K562 (cell line): ENCODE results near the gene PRF1. TPM values are rescaled to one million over a fixed set of nuclear protein-coding genes. Genes with fewer than 3 reads are reported as not detected.

Experiments used
- ARNT ChIP-seq, 2 experiments: fragments of 450-650 bp; IDR thresholded peaks; 2 replicates each; pipeline ENCODE4 v1.6.1; 2016; ENCODE audit warnings: mild to moderate bottlenecking in 1 of 2
- ATF1 ChIP-seq, 2 experiments: fragments of 450-650 bp in 1 of 2; IDR thresholded peaks; 2 replicates each; pipeline ENCODE4 v1.6.1; 2016; ENCODE audit warnings: missing compliant biosample characterization in 1 of 2, missing genetic modification characterization in 1 of 2
- BCOR ChIP-seq: fragments of 450-650 bp; IDR thresholded peaks from 2 replicates; pipeline ENCODE4 v1.6.1; 2016
- CTBP1 ChIP-seq: fragments of 450-650 bp; IDR thresholded peaks from 2 replicates; pipeline ENCODE4 v1.6.1; 2016; ENCODE audit warnings: borderline replicate concordance
- ETV5 ChIP-seq: sonication (generic); formaldehyde crosslinking; IDR thresholded peaks from 2 replicates; pipeline ENCODE4 v1.4.0; 2020; ENCODE audit warnings: low read depth, mild to moderate bottlenecking, missing genetic modification reagents
- FOXP1 ChIP-seq: sonication (generic); formaldehyde crosslinking; IDR thresholded peaks from 2 replicates; pipeline ENCODE4 v1.8.0; 2022; ENCODE audit warnings: mild to moderate bottlenecking, missing genetic modification reagents
- HDGF ChIP-seq: fragments of 450-650 bp; IDR thresholded peaks from 2 replicates; pipeline ENCODE4 v1.6.1; 2016
- IFI16 ChIP-seq: fragments of 250-450 bp; sonication (Bioruptor Pico); IDR thresholded peaks from 2 replicates; pipeline ENCODE4 v2.1.2; 2022; ENCODE audit warnings: mild to moderate bottlenecking, inconsistent platforms
- MAFF ChIP-seq: IDR thresholded peaks from 2 replicates; pipeline ENCODE4 v1.6.1; 2012; ENCODE audit warnings: low read length, improper control_type of control experiment
- MECOM ChIP-seq: fragments of 250-450 bp; sonication (Bioruptor Pico); IDR thresholded peaks from 2 replicates; pipeline ENCODE4 v1.8.0; 2022; ENCODE audit warnings: inconsistent platforms
- MITF ChIP-seq: IDR thresholded peaks from 2 replicates; pipeline ENCODE4 v1.6.1; 2014; ENCODE audit warnings: antibody characterized with exemption
- NBN ChIP-seq: fragments of 450-650 bp; IDR thresholded peaks from 2 replicates; pipeline ENCODE4 v1.6.1; 2016; ENCODE audit warnings: low read depth, mild to moderate bottlenecking
- NCOA6 ChIP-seq: fragments of 450-650 bp; IDR thresholded peaks from 2 replicates; pipeline ENCODE4 v1.6.1; 2017; ENCODE audit warnings: mild to moderate bottlenecking
- NR2C2 ChIP-seq, 2 experiments: fragments of 200-800 bp in 1 of 2; sonication (Bioruptor generic) in 1 of 2; sonication (generic) in 1 of 2; formaldehyde crosslinking in 1 of 2; IDR thresholded peaks; 2 replicates each; pipeline versions ENCODE4 v1.6.1 to v1.8.0; 2016 to 2022; ENCODE audit warnings: mild to moderate bottlenecking in 1 of 2, missing compliant biosample characterization in 1 of 2, missing genetic modification characterization in 1 of 2, missing genetic modification reagents in 1 of 2
- OTX1 ChIP-seq: fragments of 450-650 bp; formaldehyde crosslinking; IDR thresholded peaks from 2 replicates; pipeline ENCODE4 v1.4.0; 2022; ENCODE audit warnings: mild to moderate bottlenecking
- POLR2H ChIP-seq: IDR thresholded peaks from 2 replicates; pipeline ENCODE4 v1.6.1; 2016; ENCODE audit warnings: missing genetic modification characterization, low read depth, mild to moderate bottlenecking, control low read depth, missing compliant biosample characterization, moderate library complexity
- RBFOX2 ChIP-seq: fragments of 200-400 bp; formaldehyde crosslinking; IDR thresholded peaks from 2 replicates; pipeline ENCODE4 v1.6.1; 2017; ENCODE audit warnings: low read depth, mild to moderate bottlenecking, low read length, moderate library complexity
- RFX7 ChIP-seq: fragments of 250-450 bp; sonication (Bioruptor Pico); IDR thresholded peaks from 2 replicates; pipeline ENCODE4 v1.5.1; 2021; ENCODE audit warnings: mild to moderate bottlenecking
- SIN3A ChIP-seq, 2 experiments: fragments of 150-350 bp in 1 of 2; IDR thresholded peaks; 2 replicates each; pipeline ENCODE4 v1.6.1; 2011 to 2016; ENCODE audit warnings: borderline replicate concordance in 2 of 2, low read depth in 2 of 2, low read length in 2 of 2, mild to moderate bottlenecking in 2 of 2, moderate library complexity in 2 of 2; ENCODE audit not compliant: control insufficient read depth in 1 of 2
- SOX6 ChIP-seq: fragments of 450-650 bp; IDR thresholded peaks from 2 replicates; pipeline ENCODE4 v1.6.1; 2014; ENCODE audit warnings: mild to moderate bottlenecking
- TAF7 ChIP-seq: fragments of 450-650 bp; IDR thresholded peaks from 2 replicates; pipeline ENCODE4 v1.6.1; 2016; ENCODE audit warnings: missing genetic modification characterization, missing compliant biosample characterization
- TBL1XR1 ChIP-seq, 2 experiments: IDR thresholded peaks; 2 replicates each; pipeline ENCODE4 v1.6.1; 2012; ENCODE audit warnings: improper control_type of control experiment in 2 of 2, low read length in 2 of 2, mild to moderate bottlenecking in 1 of 2
- ZC3H11A ChIP-seq: IDR thresholded peaks from 2 replicates; pipeline ENCODE4 v1.6.1; 2012; ENCODE audit warnings: low read depth, low read length, improper control_type of control experiment
- ZFP30 ChIP-seq: fragments of 250-450 bp; sonication (Bioruptor Pico); IDR thresholded peaks from 2 replicates; pipeline ENCODE4 v1.8.0; 2022; ENCODE audit warnings: moderate library complexity, mild to moderate bottlenecking, inconsistent platforms, borderline replicate concordance
- ZNF224 ChIP-seq: sonication (generic); formaldehyde crosslinking; IDR thresholded peaks from 2 replicates; pipeline ENCODE4 v1.8.0; 2022; ENCODE audit warnings: mild to moderate bottlenecking, missing genetic modification reagents
- ZNF696 ChIP-seq: fragments of 250-450 bp; sonication (Bioruptor Pico); conservative IDR thresholded peaks from 2 replicates; pipeline ENCODE4 v1.4.0; 2020; ENCODE audit warnings: mild to moderate bottlenecking, moderate library complexity
- ZNF780A ChIP-seq: fragments of 250-450 bp; sonication (Bioruptor Pico); IDR thresholded peaks from 2 replicates; pipeline ENCODE4 v1.5.0; 2021; ENCODE audit warnings: mild to moderate bottlenecking
- polyA plus RNA-seq, 8 experiments: library from polyadenylated mRNA; depleted of rRNA in 4 of 8; stranded (reverse) in 5 of 8; unstranded in 3 of 8; fragments of >200 nt; fragmentation: Nextera tagmentation in 2 of 8; fragmentation: Illumina TruSeq in 1 of 8; extraction: Ambion mirVana in 2 of 8; extraction: Trizol in 1 of 8; gene quantifications; 2 replicates each; pipeline versions ENCODE4 v1.2.1 to v1.2.3, GENCODE V29; 2011 to 2014; ENCODE audit warnings: inconsistent platforms in 1 of 8, missing spikeins in 1 of 8
- total RNA-seq, 7 experiments: library from RNA; depleted of rRNA in 6 of 7; stranded (reverse); fragments of >200 nt in 6 of 7; fragmentation: Illumina TruSeq in 2 of 7; extraction: Trizol in 2 of 7; gene quantifications; 2 replicates each; pipeline versions ENCODE4 v1.2.1 to v1.2.3, GENCODE V29; 2011 to 2021; ENCODE audit warnings: low replicate concordance in 1 of 7
- TF ChIP-seq, protein P1 (sequence below): sonication (generic); formaldehyde crosslinking; IDR thresholded peaks from 2 replicates; pipeline ENCODE4 v1.8.0; 2022; ENCODE audit warnings: mild to moderate bottlenecking, missing genetic modification reagents, borderline replicate concordance

The PRF1 gene
- total and polyA plus RNA-seq, 9 of the 15 experiments (the other 6 are each of a cell fraction or from before 2014, with no cell fraction given), result 3.8 to 8.6 (median 6.3) TPM

GRCh38 chr10:70619271-70620019 lies 16.9 kb upstream of the PRF1 start (continued):
- TF ChIP-seq TAF7 (tag) (no peak), SIN3A (IDR thresholded peaks at IDR 0.05; ENCODE audit: borderline replicate concordance in 2 of 2, control insufficient read depth in 1 of 2, low read depth in 2 of 2, low read length in 2 of 2) (no peak), OTX1 (CRISPR knock-in tag) (no peak), ZC3H11A (no peak), NR2C2 (CRISPR knock-in tag; IDR thresholded peaks at IDR 0.05) (no peak), NR2C2 (tag; IDR thresholded peaks at IDR 0.05) (no peak), ATF1 (CRISPR knock-in tag; IDR thresholded peaks at IDR 0.05) (no peak), ATF1 (tag; IDR thresholded peaks at IDR 0.05) (no peak), ARNT (IDR thresholded peaks at IDR 0.05) (peak in 1 of 2 experiments; percentile 85; a peak in 1 of 4 replicates), ZNF780A (CRISPR knock-in tag) (no peak), BCOR (peak; percentile 81), MAFF (no peak), MECOM (CRISPR knock-in tag) (no peak), CTBP1 (0 out of 2 replicates have a peak, but pooled peaks have one; percentile 32), IFI16 (no peak), RBFOX2 (no peak), POLR2H (tag) (peak; percentile 73), NCOA6 (no peak), HDGF (no peak), NBN (peak; percentile 48; the same call in 1 of the 2 replicates), RFX7 (no peak), FOXP1 (CRISPR knock-in tag) (no peak), TBL1XR1 (IDR thresholded peaks at IDR 0.05; ENCODE audit: low read length in 2 of 2) (peak in 1 of 2 experiments; percentile 66; a peak in 2 of 4 replicates), SOX6 (peak; percentile 12; the same call in 1 of the 2 replicates), ETV5 (CRISPR knock-in tag) (no peak), ZNF224 (CRISPR knock-in tag) (no peak), MITF (no peak), ZFP30 (CRISPR knock-in tag) (no peak), ZNF696 (CRISPR knock-in tag) (no peak)
- TF ChIP-seq, protein P1, sequence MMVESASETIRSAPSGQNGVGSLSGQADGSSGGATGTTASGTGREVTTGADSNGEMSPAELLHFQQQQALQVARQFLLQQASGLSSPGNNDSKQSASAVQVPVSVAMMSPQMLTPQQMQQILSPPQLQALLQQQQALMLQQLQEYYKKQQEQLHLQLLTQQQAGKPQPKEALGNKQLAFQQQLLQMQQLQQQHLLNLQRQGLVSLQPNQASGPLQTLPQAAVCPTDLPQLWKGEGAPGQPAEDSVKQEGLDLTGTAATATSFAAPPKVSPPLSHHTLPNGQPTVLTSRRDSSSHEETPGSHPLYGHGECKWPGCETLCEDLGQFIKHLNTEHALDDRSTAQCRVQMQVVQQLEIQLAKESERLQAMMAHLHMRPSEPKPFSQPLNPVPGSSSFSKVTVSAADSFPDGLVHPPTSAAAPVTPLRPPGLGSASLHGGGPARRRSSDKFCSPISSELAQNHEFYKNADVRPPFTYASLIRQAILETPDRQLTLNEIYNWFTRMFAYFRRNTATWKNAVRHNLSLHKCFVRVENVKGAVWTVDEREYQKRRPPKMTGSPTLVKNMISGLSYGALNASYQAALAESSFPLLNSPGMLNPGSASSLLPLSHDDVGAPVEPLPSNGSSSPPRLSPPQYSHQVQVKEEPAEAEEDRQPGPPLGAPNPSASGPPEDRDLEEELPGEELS (CRISPR knock-in tag), result no peak
